DMS153 (cell line): Measurements from ENCODE around the gene CREB3L1.

Experiments
- DNase-seq: peaks from one replicate; lab custom pipeline; 2025; lab: John Stamatoyannopoulos, UW

Gene CREB3L1

GRCh38 chr11:46345131-46345597 lies 67.7 kb downstream of the CREB3L1 start:
- peak; percentile 63 for DNase-seq

GRCh38 chr11:46345881-46346484 lies 68.5 kb downstream of the CREB3L1 start:
- no peak for DNase-seq

- DNase-seq: peak; percentile 58
Measured at GRCh38 chr11:46346886-46347636, 69.6 kb downstream of the CREB3L1 start, which contains the start of gene DGKZ. TSS of gene DGKZ (plus strand) at chr11:46347463. CDS start at chr11:46347660, 197 bp downstream.

GRCh38 chr11:46347637-46348311 lies 70.3 kb downstream of the CREB3L1 start:
- DNase-seq: no peak

GRCh38 chr11:46348566-46349401 lies 71.3 kb downstream of the CREB3L1 start:
- no peak for DNase-seq

- no peak for DNase-seq
Measured at GRCh38 chr11:46350695-46351094, 73.2 kb downstream of the CREB3L1 start.

GRCh38 chr11:46351148-46351547 lies 73.7 kb downstream of the CREB3L1 start:
- no peak for DNase-seq

DNA sequence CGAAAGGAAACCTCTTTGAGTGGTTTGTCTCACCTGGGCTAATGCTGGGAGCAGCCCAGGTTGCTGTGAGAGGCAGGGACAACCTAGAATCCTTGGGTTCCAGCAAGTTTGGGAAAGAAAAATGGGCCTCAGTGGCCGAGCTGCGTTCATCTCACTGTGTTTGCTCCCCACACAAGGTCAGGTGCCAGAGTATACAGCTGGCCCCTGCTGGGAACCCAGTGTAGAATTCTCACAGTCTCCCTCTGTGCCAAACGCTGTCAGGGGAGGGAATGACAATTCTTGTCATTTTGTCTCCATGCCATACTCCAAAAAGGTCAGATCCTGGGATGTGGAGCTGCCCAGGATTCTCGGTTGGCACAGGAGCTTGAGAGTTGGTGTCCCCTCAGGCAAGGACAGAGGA lies 74.1 kb downstream of the CREB3L1 start:
- DNase-seq: no peak

- DNase-seq: no peak
Measured at GRCh38 chr11:46352063-46352841, 74.8 kb downstream of the CREB3L1 start.

GRCh38 chr11:46353698-46354097 lies 76.2 kb downstream of the CREB3L1 start:
- DNase-seq: no peak

- DNase-seq: no peak
Measured at GRCh38 chr11:46356924-46357482, 79.5 kb downstream of the CREB3L1 start.

GRCh38 chr11:46357483-46357936 lies 80.0 kb downstream of the CREB3L1 start:
- DNase-seq: no peak

DNA sequence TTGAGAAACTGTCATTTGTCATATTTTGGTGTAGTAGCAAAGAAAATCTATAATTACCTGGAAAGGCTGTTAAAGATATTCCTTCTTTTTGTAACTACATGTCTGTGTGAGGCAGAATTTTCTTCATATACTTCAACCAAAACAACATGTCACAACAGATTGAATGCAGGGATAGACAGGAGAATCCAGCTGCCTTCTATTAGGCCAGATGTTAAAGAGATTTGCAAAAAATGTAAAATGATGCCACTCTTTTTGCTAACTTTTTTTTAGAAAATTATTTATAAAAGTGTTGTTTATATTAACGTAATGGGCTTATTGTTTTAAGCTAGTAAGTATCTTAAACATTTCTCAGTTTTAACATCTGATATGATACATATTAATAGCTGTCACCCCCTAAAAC lies 82.5 kb downstream of the CREB3L1 start:
- no peak for DNase-seq

- DNase-seq: no peak
Measured at GRCh38 chr11:46360878-46361277, 83.4 kb downstream of the CREB3L1 start.

GRCh38 chr11:46361283-46362155 lies 84.1 kb downstream of the CREB3L1 start:
- DNase-seq: peak; percentile 70

- DNase-seq: no peak
Measured at GRCh38 chr11:46362156-46363030, 84.9 kb downstream of the CREB3L1 start.

GRCh38 chr11:46363031-46363407 lies 85.6 kb downstream of the CREB3L1 start:
- no peak for DNase-seq

- DNase-seq: no peak
Measured at GRCh38 chr11:46363455-46364005, 86.1 kb downstream of the CREB3L1 start.
